DOHH2 (cell line): Measurements from ENCODE around the gene GPR157.
A peak's percentile ranks its signal among the peaks of the same experiment; 100 is the strongest.

Experiments used
- H3F3A ChIP-seq: fragments of 200-600 bp; sonication (generic), shearing (Covaris generic); 2 replicates; pipeline ENCODE4 v1.6.0; 2016; ENCODE audit warnings: antibody characterized with exemption, mild to moderate bottlenecking; ENCODE audit not compliant: control insufficient read depth, insufficient read depth
- H3K27ac ChIP-seq: fragments of 200-600 bp; sonication (generic); 2 replicates; pipeline ENCODE4 v1.5.1; 2014; ENCODE audit warnings: low read depth, mild to moderate bottlenecking, low read length, moderate library complexity
- H3K27me3 ChIP-seq: fragments of 200-600 bp; sonication (generic); 2 replicates; pipeline ENCODE4 v1.6.1; 2014; ENCODE audit warnings: mild to moderate bottlenecking, low read length, mixed read lengths; ENCODE audit not compliant: control insufficient read depth
- H3K36me3 ChIP-seq: fragments of 200-600 bp; sonication (generic); 2 replicates; pipeline ENCODE4 v1.6.1; 2014; ENCODE audit warnings: mild to moderate bottlenecking, low read length, moderate library complexity, mixed read lengths; ENCODE audit not compliant: control insufficient read depth
- H3K4me1 ChIP-seq: fragments of 200-600 bp; sonication (generic); 2 replicates; pipeline ENCODE4 v1.6.1; 2014; ENCODE audit warnings: mild to moderate bottlenecking, low read length, mixed read lengths; ENCODE audit not compliant: control insufficient read depth
- H3K4me2 ChIP-seq: fragments of 200-600 bp; sonication (generic); 2 replicates; pipeline ENCODE4 v1.6.0; 2014; ENCODE audit warnings: mild to moderate bottlenecking, low read length, moderate library complexity
- H3K4me3 ChIP-seq: fragments of 200-600 bp; sonication (generic); 2 replicates; pipeline ENCODE4 v1.5.1; 2014; ENCODE audit warnings: mild to moderate bottlenecking, low read length, mixed read lengths
- H3K79me2 ChIP-seq: fragments of 200-600 bp; sonication (generic); 2 replicates; pipeline ENCODE4 v1.6.1; 2014; ENCODE audit warnings: mild to moderate bottlenecking, low read length, mixed read lengths; ENCODE audit not compliant: control insufficient read depth
- H3K9me2 ChIP-seq: fragments of 200-600 bp; sonication (generic); replicated peaks from 2 replicates; pipeline ENCODE4 v1.6.1; 2014; ENCODE audit warnings: mild to moderate bottlenecking, low read length, mixed read lengths; ENCODE audit not compliant: control insufficient read depth
- H3K9me3 ChIP-seq: fragments of 200-600 bp; sonication (generic); 2 replicates; pipeline ENCODE4 v1.6.1; 2014; ENCODE audit warnings: antibody characterized with exemption, low read length, mixed read lengths; ENCODE audit not compliant: control insufficient read depth, insufficient read depth
- H4K20me1 ChIP-seq: fragments of 200-600 bp; sonication (generic); 2 replicates; pipeline ENCODE4 v1.6.0; 2014; ENCODE audit warnings: low read depth, mild to moderate bottlenecking, antibody characterized with exemption, low read length, moderate library complexity; ENCODE audit not compliant: control insufficient read depth, insufficient read depth
- CTCF ChIP-seq: fragments of 200-600 bp; sonication (generic); IDR thresholded peaks from one replicate; pipeline ENCODE4 v1.5.1; 2014; ENCODE audit warnings: antibody characterized with exemption, mild to moderate bottlenecking, low read depth, low read length; ENCODE audit not compliant: poor library complexity, severe bottlenecking
- EZH2phosphoT487 ChIP-seq: fragments of 200-600 bp; sonication (generic); IDR thresholded peaks from 2 replicates; pipeline ENCODE4 v1.6.1; 2017; ENCODE audit warnings: borderline replicate concordance, mild to moderate bottlenecking, antibody characterized with exemption, low read length, moderate library complexity, mixed read lengths

The GPR157 gene

GRCh38 chr1:9128520-9129265 lies at the start of gene GPR157:
TSS of gene GPR157 (minus strand) at chr1:9129102. CDS start at chr1:9129027, 75 bp downstream.
- H3K4me3 ChIP-seq, result peak within 1 kb of the TSS; percentile 93
- peak within 1 kb of the TSS; percentile 17 for H3K27ac ChIP-seq
- TF ChIP-seq CTCF (peak; percentile 34), EZH2phosphoT487 (no peak)
- H3K4me1 ChIP-seq, result peaks cover 69% of the 10 kb centered on the region
- H3K4me2 ChIP-seq, result peak within 1 kb of the TSS; percentile 94
- peaks cover 21% of the 10 kb centered on the region for H3F3A ChIP-seq
- H4K20me1 ChIP-seq, result no peaks in the 10 kb centered on the region
- no peaks in the 10 kb centered on the region for H3K9me3 ChIP-seq
- H3K27me3 ChIP-seq, result peaks cover 6% of the 10 kb centered on the region
- no peaks in the 10 kb centered on the region for H3K9me2 ChIP-seq
- peaks cover 28% of the 10 kb centered on the region for H3K79me2 ChIP-seq
- no peaks in the 10 kb centered on the region for H3K36me3 ChIP-seq

DNA sequence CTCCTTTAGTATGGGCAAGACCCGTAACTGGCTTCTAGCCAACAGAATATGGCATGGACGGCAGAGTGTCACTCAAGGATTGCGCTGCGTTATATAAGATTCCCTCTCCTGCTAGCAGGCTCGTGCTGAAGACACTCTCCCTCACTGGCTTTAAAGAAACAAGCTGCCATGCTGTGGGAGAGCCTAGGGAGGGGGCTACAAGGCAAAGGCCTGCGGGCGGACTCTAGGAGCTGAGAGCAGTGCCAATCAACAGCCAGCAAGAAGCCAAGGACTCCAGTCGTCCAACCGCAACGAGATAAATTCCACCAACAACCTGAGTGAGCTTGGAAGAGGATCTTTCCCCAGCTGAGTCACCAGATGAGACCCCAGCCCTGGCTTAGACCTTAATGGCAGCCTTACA lies 45.9 kb upstream of the GPR157 start:
- H3K4me3 ChIP-seq, result no peak overlapping the region
- no peaks in the 10 kb centered on the region for H3K9me3 ChIP-seq
- peaks cover 3% of the 10 kb centered on the region; the same call in 1 of the 2 replicates for H3F3A ChIP-seq
- H3K27me3 ChIP-seq, result peaks cover 3% of the 10 kb centered on the region; the same call in 1 of the 2 replicates
- no peaks in the 10 kb centered on the region for H3K9me2 ChIP-seq
- no peaks in the 10 kb centered on the region for H3K36me3 ChIP-seq
- H4K20me1 ChIP-seq, result no peaks in the 10 kb centered on the region
- no peak overlapping the region for H3K4me2 ChIP-seq
- H3K79me2 ChIP-seq, result no peaks in the 10 kb centered on the region
- no peak overlapping the region for H3K27ac ChIP-seq
- no peak for TF ChIP-seq CTCF
- no peak for TF ChIP-seq EZH2phosphoT487
- H3K4me1 ChIP-seq, result peaks cover 13% of the 10 kb centered on the region

DNA sequence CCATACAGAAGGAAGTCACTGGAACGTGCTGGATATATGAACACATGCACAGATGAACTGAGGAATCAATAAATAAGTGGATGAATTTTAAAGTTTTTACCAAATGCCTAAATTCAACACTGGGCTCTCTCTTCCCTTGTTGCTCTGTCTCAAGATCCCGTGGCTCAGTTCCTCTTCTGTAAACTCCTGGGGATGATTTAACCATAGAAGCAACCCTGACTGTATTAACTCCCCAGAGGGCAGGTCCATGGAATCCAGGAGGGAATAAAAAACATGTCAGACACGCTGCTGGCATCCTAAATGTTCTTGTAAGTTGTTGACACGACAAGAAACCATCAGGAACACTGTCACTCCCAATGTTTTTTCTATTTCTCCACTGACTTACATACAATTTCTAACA lies 45.3 kb upstream of the GPR157 start:
- Histone ChIP-seq H3K4me2 (no peak overlapping the region), H4K20me1 (no peaks in the 10 kb centered on the region), H3K27me3 (peaks cover 3% of the 10 kb centered on the region; the same call in 1 of the 2 replicates), H3K27ac (no peak overlapping the region), H3K9me3 (no peaks in the 10 kb centered on the region), H3F3A (no peaks in the 10 kb centered on the region), H3K4me3 (no peak overlapping the region), H3K36me3 (no peaks in the 10 kb centered on the region), H3K79me2 (no peaks in the 10 kb centered on the region), H3K9me2 (no peaks in the 10 kb centered on the region), H3K4me1 (peaks cover 7% of the 10 kb centered on the region)
- no peak for TF ChIP-seq EZH2phosphoT487
- TF ChIP-seq CTCF, result no peak
